22Rv1 (cell line): ENCODE results near the gene ERBIN.

Source experiments
- CTCF ChIP-seq: fragments of 450-650 bp; IDR thresholded peaks from 2 replicates; pipeline ENCODE4 v1.5.1; 2017; ENCODE audit warnings: mild to moderate bottlenecking
- ZFX ChIP-seq: fragments of 450-650 bp; IDR thresholded peaks from 2 replicates; pipeline ENCODE4 v1.6.1; 2017; ENCODE audit warnings: antibody characterized with exemption, borderline replicate concordance

GRCh38 chr5:65886387-65886786 lies 40.0 kb upstream of the ERBIN start:
- TF ChIP-seq CTCF = no peak
- no peak for TF ChIP-seq ZFX
